Measurements from ENCODE around the gene KCNJ9. TPM values are rescaled to one million over a fixed set of nuclear protein-coding genes. Genes with fewer than 3 reads are reported as not detected.

The KCNJ9 gene
- total RNA-seq, 1 experiment from 2014 or later, result 0.05 TPM

DNA sequence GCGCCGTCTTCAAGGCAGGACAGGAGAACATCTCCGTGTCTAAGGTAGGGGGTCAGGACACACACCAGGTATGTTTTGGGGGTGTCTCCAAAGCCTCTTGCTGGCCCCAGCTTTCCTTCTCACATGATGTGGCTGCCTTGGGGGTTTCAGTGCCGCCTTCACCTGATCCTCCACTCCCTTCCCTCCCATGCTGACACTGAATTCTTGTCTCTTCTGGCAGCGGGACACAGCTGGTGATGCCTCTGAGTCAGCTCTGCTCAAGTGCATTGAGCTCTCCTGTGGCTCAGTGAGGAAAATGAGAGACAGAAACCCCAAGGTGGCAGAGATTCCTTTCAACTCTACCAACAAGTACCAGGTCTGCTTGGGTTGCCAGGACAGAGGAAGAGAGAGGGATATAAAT is 47.7 kb downstream of the KCNJ9 start:
- no peak for ATAC-seq
- 0 out of 2 replicates have a peak, but pooled peaks cover 2% of the 10 kb centered on the region for H3K9me2 ChIP-seq (ENCODE audit: insufficient read depth)
- TF ChIP-seq, protein P1, sequence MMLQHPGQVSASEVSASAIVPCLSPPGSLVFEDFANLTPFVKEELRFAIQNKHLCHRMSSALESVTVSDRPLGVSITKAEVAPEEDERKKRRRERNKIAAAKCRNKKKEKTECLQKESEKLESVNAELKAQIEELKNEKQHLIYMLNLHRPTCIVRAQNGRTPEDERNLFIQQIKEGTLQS (IDR thresholded peaks at IDR 0.05), result no peak
- TF ChIP-seq EZH2phosphoT487 (IDR thresholded peaks at IDR 0.05; ENCODE audit: borderline replicate concordance), result no peak
- TF ChIP-seq POLR2AphosphoS5 (IDR thresholded peaks at IDR 0.05; ENCODE audit: low read depth, low read length), result no peak
- TF ChIP-seq CBX3 (IDR thresholded peaks at IDR 0.05; ENCODE audit: low read depth), result no peak
- no peak for TF ChIP-seq JUND (IDR thresholded peaks at IDR 0.05)
- TF ChIP-seq ELF1 (IDR thresholded peaks at IDR 0.05; ENCODE audit: borderline replicate concordance, low read depth), result no peak
- TF ChIP-seq, protein P2, sequence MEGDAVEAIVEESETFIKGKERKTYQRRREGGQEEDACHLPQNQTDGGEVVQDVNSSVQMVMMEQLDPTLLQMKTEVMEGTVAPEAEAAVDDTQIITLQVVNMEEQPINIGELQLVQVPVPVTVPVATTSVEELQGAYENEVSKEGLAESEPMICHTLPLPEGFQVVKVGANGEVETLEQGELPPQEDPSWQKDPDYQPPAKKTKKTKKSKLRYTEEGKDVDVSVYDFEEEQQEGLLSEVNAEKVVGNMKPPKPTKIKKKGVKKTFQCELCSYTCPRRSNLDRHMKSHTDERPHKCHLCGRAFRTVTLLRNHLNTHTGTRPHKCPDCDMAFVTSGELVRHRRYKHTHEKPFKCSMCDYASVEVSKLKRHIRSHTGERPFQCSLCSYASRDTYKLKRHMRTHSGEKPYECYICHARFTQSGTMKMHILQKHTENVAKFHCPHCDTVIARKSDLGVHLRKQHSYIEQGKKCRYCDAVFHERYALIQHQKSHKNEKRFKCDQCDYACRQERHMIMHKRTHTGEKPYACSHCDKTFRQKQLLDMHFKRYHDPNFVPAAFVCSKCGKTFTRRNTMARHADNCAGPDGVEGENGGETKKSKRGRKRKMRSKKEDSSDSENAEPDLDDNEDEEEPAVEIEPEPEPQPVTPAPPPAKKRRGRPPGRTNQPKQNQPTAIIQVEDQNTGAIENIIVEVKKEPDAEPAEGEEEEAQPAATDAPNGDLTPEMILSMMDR (IDR thresholded peaks at IDR 0.05 in 2 of 3, conservative IDR thresholded peaks at IDR 0.05 in 1 of 3; ENCODE audit: borderline replicate concordance in 1 of 3, insufficient read depth in 1 of 3, low read depth in 2 of 3, low read length in 2 of 3), result no peak
- TF ChIP-seq ZFX (IDR thresholded peaks at IDR 0.05), result no peak
- TF ChIP-seq POLR2A (IDR thresholded peaks at IDR 0.05; ENCODE audit: borderline replicate concordance, extremely low read depth, insufficient read depth, insufficient read length), result no peak
- no peak for TF ChIP-seq TCF7L2 (IDR thresholded peaks at IDR 0.05; ENCODE audit: borderline replicate concordance, extremely low read depth, insufficient read depth, insufficient read length)
- TF ChIP-seq EGR1 (IDR thresholded peaks at IDR 0.05; ENCODE audit: low read depth), result no peak
- no peak for TF ChIP-seq EZH2 (IDR thresholded peaks at IDR 0.05)
- TF ChIP-seq, protein P3, sequence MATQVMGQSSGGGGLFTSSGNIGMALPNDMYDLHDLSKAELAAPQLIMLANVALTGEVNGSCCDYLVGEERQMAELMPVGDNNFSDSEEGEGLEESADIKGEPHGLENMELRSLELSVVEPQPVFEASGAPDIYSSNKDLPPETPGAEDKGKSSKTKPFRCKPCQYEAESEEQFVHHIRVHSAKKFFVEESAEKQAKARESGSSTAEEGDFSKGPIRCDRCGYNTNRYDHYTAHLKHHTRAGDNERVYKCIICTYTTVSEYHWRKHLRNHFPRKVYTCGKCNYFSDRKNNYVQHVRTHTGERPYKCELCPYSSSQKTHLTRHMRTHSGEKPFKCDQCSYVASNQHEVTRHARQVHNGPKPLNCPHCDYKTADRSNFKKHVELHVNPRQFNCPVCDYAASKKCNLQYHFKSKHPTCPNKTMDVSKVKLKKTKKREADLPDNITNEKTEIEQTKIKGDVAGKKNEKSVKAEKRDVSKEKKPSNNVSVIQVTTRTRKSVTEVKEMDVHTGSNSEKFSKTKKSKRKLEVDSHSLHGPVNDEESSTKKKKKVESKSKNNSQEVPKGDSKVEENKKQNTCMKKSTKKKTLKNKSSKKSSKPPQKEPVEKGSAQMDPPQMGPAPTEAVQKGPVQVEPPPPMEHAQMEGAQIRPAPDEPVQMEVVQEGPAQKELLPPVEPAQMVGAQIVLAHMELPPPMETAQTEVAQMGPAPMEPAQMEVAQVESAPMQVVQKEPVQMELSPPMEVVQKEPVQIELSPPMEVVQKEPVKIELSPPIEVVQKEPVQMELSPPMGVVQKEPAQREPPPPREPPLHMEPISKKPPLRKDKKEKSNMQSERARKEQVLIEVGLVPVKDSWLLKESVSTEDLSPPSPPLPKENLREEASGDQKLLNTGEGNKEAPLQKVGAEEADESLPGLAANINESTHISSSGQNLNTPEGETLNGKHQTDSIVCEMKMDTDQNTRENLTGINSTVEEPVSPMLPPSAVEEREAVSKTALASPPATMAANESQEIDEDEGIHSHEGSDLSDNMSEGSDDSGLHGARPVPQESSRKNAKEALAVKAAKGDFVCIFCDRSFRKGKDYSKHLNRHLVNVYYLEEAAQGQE (IDR thresholded peaks at IDR 0.05; ENCODE audit: low read depth), result no peak
- TF ChIP-seq YY1 (IDR thresholded peaks at IDR 0.05; ENCODE audit: extremely low read depth, insufficient replicate concordance, low read depth, low read length), result no peak
- no peak for TF ChIP-seq RAD21 (IDR thresholded peaks at IDR 0.05; ENCODE audit: low read depth)
- ChIA-PET CTCF (no interaction called here), POLR2A (no interaction called here), RAD21 (ENCODE audit: low non-redundant PET in 1 of 2, low total read pairs in 2 of 2, uncharacterized antibody in 2 of 2, unreplicated experiment in 2 of 2) (no interaction called here)
- intact Hi-C loops (cut with micrococcal nuclease), result no loop called here
- no peak overlapping the region for H3K4me2 ChIP-seq (ENCODE audit: low read length)
- peaks cover 15 to 29% of the 10 kb centered on the region in 2 experiments for H3K4me1 ChIP-seq (ENCODE audit: control insufficient read depth in 1 of 2, insufficient read depth in 2 of 2, low read length in 2 of 2)
- no peaks in the 10 kb centered on the region for H3K9me3 ChIP-seq (ENCODE audit: control insufficient read depth in 1 of 2, insufficient read depth in 1 of 2, low read depth in 1 of 2, low read length in 2 of 2)
- H3K36me3 ChIP-seq (ENCODE audit: control insufficient read depth in 1 of 2, insufficient read depth in 2 of 2, low read length in 2 of 2), result no peaks in the 10 kb centered on the region
- no peak overlapping the region for H3K9ac ChIP-seq (ENCODE audit: low read length)
- no peaks in the 10 kb centered on the region for H3K27me3 ChIP-seq (ENCODE audit: insufficient read depth, low read length)
- no peak overlapping the region for H3K27ac ChIP-seq (ENCODE audit: low read depth, low read length)
- no peaks in the 10 kb centered on the region for H4K20me1 ChIP-seq (ENCODE audit: insufficient read depth)
- DNase-seq (ENCODE audit: low read depth, low spot score), result no peak
- no TSS peak for BruUV-seq (replicated peaks)
- H3K79me2 ChIP-seq (ENCODE audit: insufficient read depth, low read length), result no peaks in the 10 kb centered on the region
- H3K4me3 ChIP-seq (replicated peaks in 1 of 2; ENCODE audit: low read depth in 1 of 2, low read length in 2 of 2), result no peak overlapping the region
- no peak overlapping the region for H2AFZ ChIP-seq (ENCODE audit: low read depth, low read length, poor library complexity, severe bottlenecking)
